NB4 (cell line): ENCODE measurements around the gene HCRTR1.

ENCODE experiments used
- CTCF ChIP-seq: IDR thresholded peaks from one replicate; pipeline ENCODE4 v1.5.1; 2012; ENCODE audit warnings: low read depth, low read length
- POLR2A ChIP-seq: IDR thresholded peaks from 2 replicates; pipeline ENCODE4 v1.6.1; 2011; ENCODE audit warnings: mild to moderate bottlenecking; ENCODE audit not compliant: insufficient read length; ENCODE audit errors: extremely low read depth

GRCh38 chr1:31617218-31617915, at the start of gene HCRTR1:
- TF ChIP-seq CTCF: no peak
- no peak for TF ChIP-seq POLR2A
